ENCODE measurements around the gene FGF8. TPM values are rescaled to one million over a fixed set of nuclear protein-coding genes. Genes with fewer than 3 reads are reported as not detected.

Gene FGF8
- total RNA-seq, 1 experiment from 2014 or later, result not detected

GRCh38 chr10:101760510-101760909 is 15.4 kb downstream of the FGF8 start:
- no peaks in the 10 kb centered on the region for H3K4me1 ChIP-seq (ENCODE audit: insufficient read depth, low read length, poor library complexity, severe bottlenecking)
- no peak overlapping the region for H3K4me3 ChIP-seq (ENCODE audit: low read depth, low read length, poor library complexity, severe bottlenecking)
- no peaks in the 10 kb centered on the region for H3K36me3 ChIP-seq (ENCODE audit: insufficient read depth, low read length, poor library complexity, severe bottlenecking)
- ChIA-PET CTCF (no interaction called here), POLR2A (ENCODE audit: low non-redundant PET) (no interaction called here)
- no TSS peak for BruUV-seq (replicated peaks)
- TF ChIP-seq EZH2 (IDR thresholded peaks at IDR 0.05; ENCODE audit: borderline replicate concordance, low read depth, low read length, poor library complexity, severe bottlenecking) (no peak), CTCF (conservative IDR thresholded peaks at IDR 0.05; ENCODE audit: low read depth, low read length) (no peak)
- no peak for DNase-seq (ENCODE audit: low spot score)
- H3K27ac ChIP-seq (ENCODE audit: low read depth, low read length, poor library complexity, severe bottlenecking), result no peak overlapping the region
- intact Hi-C loops (cut with micrococcal nuclease; ENCODE audit: unreplicated experiment), result no loop called here
- H3K27me3 ChIP-seq (replicated peaks; ENCODE audit: insufficient read depth, low read depth, low read length, poor library complexity), result no peaks in the 10 kb centered on the region
- H3K9me3 ChIP-seq (ENCODE audit: low read depth, low read length, poor library complexity, severe bottlenecking), result no peaks in the 10 kb centered on the region

GRCh38 chr10:101759309-101760247 is 16.3 kb downstream of the FGF8 start:
- no peaks in the 10 kb centered on the region for H3K27me3 ChIP-seq (replicated peaks; ENCODE audit: insufficient read depth, low read depth, low read length, poor library complexity)
- no peak overlapping the region for H3K4me3 ChIP-seq (ENCODE audit: low read depth, low read length, poor library complexity, severe bottlenecking)
- H3K4me1 ChIP-seq (ENCODE audit: insufficient read depth, low read length, poor library complexity, severe bottlenecking), result no peaks in the 10 kb centered on the region
- DNase-seq (ENCODE audit: low spot score), result no peak
- no peaks in the 10 kb centered on the region for H3K9me3 ChIP-seq (ENCODE audit: low read depth, low read length, poor library complexity, severe bottlenecking)
- ChIA-PET CTCF (no interaction called here), POLR2A (ENCODE audit: low non-redundant PET) (no interaction called here)
- intact Hi-C loops (cut with micrococcal nuclease; ENCODE audit: unreplicated experiment), result no loop called here
- H3K36me3 ChIP-seq (ENCODE audit: insufficient read depth, low read length, poor library complexity, severe bottlenecking), result no peaks in the 10 kb centered on the region
- no TSS peak for BruUV-seq (replicated peaks)
- no peak overlapping the region for H3K27ac ChIP-seq (ENCODE audit: low read depth, low read length, poor library complexity, severe bottlenecking)
- no peak for TF ChIP-seq CTCF (conservative IDR thresholded peaks at IDR 0.05; ENCODE audit: low read depth, low read length)
- no peak for TF ChIP-seq EZH2 (IDR thresholded peaks at IDR 0.05; ENCODE audit: borderline replicate concordance, low read depth, low read length, poor library complexity, severe bottlenecking)

GRCh38 chr10:101758858-101759257 is 17.1 kb downstream of the FGF8 start:
- no TSS peak for BruUV-seq (replicated peaks)
- Histone ChIP-seq H3K9me3 (ENCODE audit: low read depth, low read length, poor library complexity, severe bottlenecking) (no peaks in the 10 kb centered on the region), H3K27me3 (replicated peaks; ENCODE audit: insufficient read depth, low read depth, low read length, poor library complexity) (no peaks in the 10 kb centered on the region), H3K27ac (ENCODE audit: low read depth, low read length, poor library complexity, severe bottlenecking) (no peak overlapping the region), H3K36me3 (ENCODE audit: insufficient read depth, low read length, poor library complexity, severe bottlenecking) (no peaks in the 10 kb centered on the region), H3K4me1 (ENCODE audit: insufficient read depth, low read length, poor library complexity, severe bottlenecking) (no peaks in the 10 kb centered on the region), H3K4me3 (ENCODE audit: low read depth, low read length, poor library complexity, severe bottlenecking) (no peak overlapping the region)
- CTCF ChIA-PET, result interaction anchor here (0.6 kb wide), 1 partner anchor 565 kb away, joined by 3 read pairs; no protein-coding TSS in a partner anchor
- no peak for TF ChIP-seq EZH2 (IDR thresholded peaks at IDR 0.05; ENCODE audit: borderline replicate concordance, low read depth, low read length, poor library complexity, severe bottlenecking)
- no peak for DNase-seq (ENCODE audit: low spot score)
- POLR2A ChIA-PET (ENCODE audit: low non-redundant PET), result no interaction called here
- intact Hi-C loops (cut with micrococcal nuclease; ENCODE audit: unreplicated experiment), result no loop called here
